Measurements from ENCODE around the gene MACC1. TPM values are rescaled to one million over a fixed set of nuclear protein-coding genes. Genes with fewer than 3 reads are reported as not detected.

Gene MACC1
- total and polyA plus RNA-seq, 10 of the 15 experiments (the other 5 are each of a cell fraction or from before 2014, with no cell fraction given) = 6.0 to 61.1 (median 12.7) TPM

DNA sequence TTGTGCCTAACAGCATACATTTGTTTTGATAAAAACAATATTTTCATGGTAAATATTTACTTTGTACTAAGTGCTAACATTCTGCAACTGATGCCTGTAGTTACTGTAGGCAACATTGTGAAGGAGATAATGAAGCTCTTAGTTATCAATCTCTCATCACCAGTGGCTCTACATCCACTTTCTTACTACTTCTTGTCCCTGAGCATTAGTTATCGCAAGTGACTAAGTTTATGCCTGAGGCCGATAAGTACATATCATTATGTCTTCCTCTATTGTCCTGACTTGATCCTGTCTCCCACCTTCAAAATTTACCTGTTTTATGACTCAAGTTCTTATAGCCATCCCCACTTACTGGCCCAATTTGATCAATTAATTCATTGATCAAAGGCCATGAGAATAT lies 63.6 kb downstream of the MACC1 start:
- Histone ChIP-seq H3K9me3 (replicated peaks; ENCODE audit: control insufficient read depth, insufficient read depth, low read length) (no peaks in the 10 kb centered on the region), H3K27me3 (replicated peaks in 1 of 2; ENCODE audit: control insufficient read depth in 2 of 2, insufficient read depth in 2 of 2, low read length in 1 of 2) (no peaks in the 10 kb centered on the region), H3K79me2 (ENCODE audit: control insufficient read depth, insufficient read depth, low read length) (no peaks in the 10 kb centered on the region), H3K4me2 (ENCODE audit: control insufficient read depth, insufficient read depth) (no peak overlapping the region), H2AFZ (ENCODE audit: control insufficient read depth, low read depth, low read length) (no peak overlapping the region), H3K4me1 (ENCODE audit: control insufficient read depth, insufficient read depth, low read length) (no peaks in the 10 kb centered on the region), H3K27ac (ENCODE audit: control insufficient read depth, insufficient read depth) (no peak overlapping the region), H3K4me3 (no peak overlapping the region), H3K36me3 (ENCODE audit: control insufficient read depth in 2 of 2, insufficient read depth in 2 of 2, low read length in 1 of 2) (peaks cover 3 to 6% of the 10 kb centered on the region in 2 experiments; a peak in 3 of 4 replicates), H3K9ac (ENCODE audit: control insufficient read depth, insufficient read depth, low read length) (no peak overlapping the region), H4K20me1 (ENCODE audit: control insufficient read depth, insufficient read depth) (no peaks in the 10 kb centered on the region)
- WGBS (ENCODE audit: insufficient coverage, insufficient replicate concordance, low lambda C conversion rate, missing lambda C conversion rate) = 97% methylated on average over 2 of the region's 2 CpGs
- DNase-seq (ENCODE audit: low read depth, low spot score) = no peak
- BruUV-seq (replicated peaks) = no TSS peak
- ChIA-PET SMC1A (ENCODE audit: uncharacterized antibody, unreplicated experiment) (interaction anchor here (1.4 to 1.5 kb wide), 2 partner anchors 45 to 158 kb away, joined by 3 read pairs; no protein-coding TSS in a partner anchor), POLR2A (interaction anchor here (0.8 kb wide), 1 partner anchor 25 kb away, joined by 3 read pairs; no protein-coding TSS in a partner anchor), CTCF (interaction anchor here (1.0 to 1.5 kb wide), 3 partner anchors 13 to 445 kb away, joined by 3 to 7 read pairs (median 3); no protein-coding TSS in a partner anchor), RAD21 (ENCODE audit: unreplicated experiment) (no interaction called here)
- ATAC-seq = no peak
- intact Hi-C loops (cut with micrococcal nuclease; ENCODE audit: unreplicated experiment) (no loop called here), in situ Hi-C loops (cut with MboI) (loop anchor here (10.0 to 25.0 kb wide), 2 partner anchors 399 to 434 kb away; no protein-coding TSS in a partner anchor)
- no peak for FAIRE-seq
- TF ChIP-seq RB1 (IDR thresholded peaks at IDR 0.05; ENCODE audit: borderline replicate concordance) = no peak
- no peak for TF ChIP-seq NR2F1 (conservative IDR thresholded peaks at IDR 0.05)
- no peak for TF ChIP-seq GABPA (IDR thresholded peaks at IDR 0.05; ENCODE audit: low read depth)
- no peak for TF ChIP-seq BMI1 (IDR thresholded peaks at IDR 0.05; ENCODE audit: borderline replicate concordance)
- no peak for TF ChIP-seq LARP7 (IDR thresholded peaks at IDR 0.05)
- no peak for TF ChIP-seq RAD21 (IDR thresholded peaks at IDR 0.05; ENCODE audit: insufficient read depth, low read depth, low read length)
- no peak for TF ChIP-seq HDAC6 (IDR thresholded peaks at IDR 0.05; ENCODE audit: unreplicated experiment)
- TF ChIP-seq PML (IDR thresholded peaks at IDR 0.05; ENCODE audit: low read length) = no peak
- no peak for TF ChIP-seq KAT2A (conservative IDR thresholded peaks at IDR 0.05; ENCODE audit: control insufficient read depth, low read depth, low read length)
- TF ChIP-seq DPF2 (IDR thresholded peaks at IDR 0.05) = no peak
- TF ChIP-seq SPI1 (IDR thresholded peaks at IDR 0.05; ENCODE audit: borderline replicate concordance, insufficient read depth, low read depth, low read length) = no peak
- TF ChIP-seq PAX5 (IDR thresholded peaks at IDR 0.05; ENCODE audit: borderline replicate concordance, low read depth, low read length) = no peak
- TF ChIP-seq EGR1 (IDR thresholded peaks at IDR 0.05; ENCODE audit: borderline replicate concordance in 1 of 2, low read depth in 2 of 2, low read length in 2 of 2) = no peak
- no peak for TF ChIP-seq NRF1 (conservative IDR thresholded peaks at IDR 0.05; ENCODE audit: low read depth, low read length)
- no peak for TF ChIP-seq CBFB (IDR thresholded peaks at IDR 0.05; ENCODE audit: low read depth)
- TF ChIP-seq FOS (IDR thresholded peaks at IDR 0.05; ENCODE audit: borderline replicate concordance, extremely low read depth, insufficient read length) = no peak
- no peak for TF ChIP-seq CHD4 (IDR thresholded peaks at IDR 0.05)
- TF ChIP-seq RUNX3 (IDR thresholded peaks at IDR 0.05; ENCODE audit: low read length) = no peak
- no peak for TF ChIP-seq CBX5 (IDR thresholded peaks at IDR 0.05; ENCODE audit: low read depth)
- TF ChIP-seq BCLAF1 (IDR thresholded peaks at IDR 0.05) = no peak

All from GM12878 (cell line).